SK-N-SH treated with all-trans-retinoic acid at 6 μM for 48 hours (cell line): Measurements from ENCODE around the gene RNGTT.
A peak's percentile ranks its signal among the peaks of the same experiment; 100 is the strongest.

Experiments used
- ATAC-seq: fragments of 200-7000 bp; cut with Tn5 transposase; 3 replicates; pipeline ENCODE4 v1.9.1; 2020; ENCODE audit warnings: mild to moderate bottlenecking, moderate library complexity
- ARNTL ChIP-seq: fragments of 450-650 bp; formaldehyde crosslinking; IDR thresholded peaks from 2 replicates; pipeline ENCODE4 v1.5.0; 2020; ENCODE audit warnings: low read depth, mild to moderate bottlenecking, moderate library complexity, borderline replicate concordance
- BACH2 ChIP-seq: fragments of 250-450 bp; sonication (Bioruptor Pico); IDR thresholded peaks from 2 replicates; pipeline ENCODE4 v1.9.0; 2021; ENCODE audit warnings: mild to moderate bottlenecking, borderline replicate concordance
- CSDC2 ChIP-seq: fragments of 250-450 bp; sonication (Bioruptor Pico); IDR thresholded peaks from 2 replicates; pipeline ENCODE4 v1.5.0; 2020; ENCODE audit warnings: mild to moderate bottlenecking, moderate library complexity
- CSRNP3 ChIP-seq: fragments of 250-450 bp; sonication (Bioruptor Pico); IDR thresholded peaks from 2 replicates; pipeline ENCODE4 v1.5.1; 2021; ENCODE audit warnings: mild to moderate bottlenecking, moderate library complexity
- ESRRG ChIP-seq: fragments of 250-450 bp; sonication (Bioruptor Pico); IDR thresholded peaks from 2 replicates; pipeline ENCODE4 v1.6.1; 2021; ENCODE audit warnings: mild to moderate bottlenecking
- GLIS3 ChIP-seq: fragments of 250-450 bp; sonication (Bioruptor Pico); IDR thresholded peaks from 2 replicates; pipeline ENCODE4 v1.5.0; 2020; ENCODE audit warnings: mild to moderate bottlenecking, moderate library complexity
- ISL1 ChIP-seq: fragments of 250-450 bp; sonication (Bioruptor Pico); IDR thresholded peaks from 2 replicates; pipeline ENCODE4 v2.1.2; 2022; ENCODE audit warnings: mild to moderate bottlenecking, moderate library complexity
- OSR1 ChIP-seq: fragments of 250-450 bp; sonication (Bioruptor Pico); IDR thresholded peaks from 2 replicates; pipeline ENCODE4 v1.8.0; 2022; ENCODE audit warnings: moderate library complexity, mild to moderate bottlenecking, inconsistent platforms
- PATZ1 ChIP-seq: fragments of 250-450 bp; sonication (Bioruptor Pico); IDR thresholded peaks from 2 replicates; pipeline ENCODE4 v1.8.0; 2020; ENCODE audit warnings: mild to moderate bottlenecking, moderate library complexity, borderline replicate concordance
- POU6F1 ChIP-seq: fragments of 250-450 bp; sonication (Bioruptor Pico); IDR thresholded peaks from 2 replicates; pipeline ENCODE4 v1.8.0; 2021; ENCODE audit warnings: low read depth, mild to moderate bottlenecking, moderate library complexity, borderline replicate concordance
- RARB ChIP-seq: fragments of 250-450 bp; sonication (Bioruptor Pico); IDR thresholded peaks from 2 replicates; pipeline ENCODE4 v1.8.0; 2021; ENCODE audit warnings: mild to moderate bottlenecking, moderate library complexity
- SNAI2 ChIP-seq: fragments of 250-450 bp; sonication (Bioruptor Pico); IDR thresholded peaks from 2 replicates; pipeline ENCODE4 v1.5.0; 2020; ENCODE audit warnings: mild to moderate bottlenecking, moderate library complexity
- TOX ChIP-seq: fragments of 250-450 bp; sonication (Bioruptor Pico); IDR thresholded peaks from 2 replicates; pipeline ENCODE4 v1.8.0; 2021; ENCODE audit warnings: mild to moderate bottlenecking, moderate library complexity, borderline replicate concordance
- ZC3H10 ChIP-seq: fragments of 250-450 bp; sonication (Bioruptor Pico); IDR thresholded peaks from 2 replicates; pipeline ENCODE4 v1.5.1; 2021; ENCODE audit warnings: mild to moderate bottlenecking, moderate library complexity
- ZFP3 ChIP-seq: fragments of 250-450 bp; sonication (Bioruptor Pico); IDR thresholded peaks from 2 replicates; pipeline ENCODE4 v1.5.0; 2020; ENCODE audit warnings: mild to moderate bottlenecking, moderate library complexity
- ZFP30 ChIP-seq: fragments of 450-650 bp; formaldehyde crosslinking; IDR thresholded peaks from 2 replicates; pipeline ENCODE4 v1.5.0; 2022; ENCODE audit warnings: mild to moderate bottlenecking, moderate library complexity
- ZNF70 ChIP-seq: fragments of 450-650 bp; formaldehyde crosslinking; IDR thresholded peaks from 2 replicates; pipeline ENCODE4 v1.5.0; 2020; ENCODE audit warnings: mild to moderate bottlenecking, moderate library complexity
- ZNF8 ChIP-seq: fragments of 450-650 bp; formaldehyde crosslinking; IDR thresholded peaks from 2 replicates; pipeline ENCODE4 v1.5.0; 2020; ENCODE audit warnings: mild to moderate bottlenecking, moderate library complexity
- TF ChIP-seq, protein P1 (sequence below): fragments of 250-450 bp; sonication (Bioruptor Pico); IDR thresholded peaks from 2 replicates; pipeline ENCODE4 v1.5.0; 2020; ENCODE audit warnings: mild to moderate bottlenecking, moderate library complexity
- TF ChIP-seq, protein P2 (sequence below): fragments of 250-450 bp; sonication (Bioruptor Pico); IDR thresholded peaks from 2 replicates; pipeline ENCODE4 v1.5.1; 2020; ENCODE audit warnings: low read depth, mild to moderate bottlenecking, moderate library complexity

The RNGTT gene

GRCh38 chr6:88963139-88964090 lies at the start of gene RNGTT:
Gene RNGTT, minus strand, starts transcription at chr6:88963618. Its CDS starts 209 bp downstream, at chr6:88963409.
- peak; percentile 99 for ATAC-seq
- TF ChIP-seq CSRNP3 (CRISPR knock-in tag): no peak
- no peak for TF ChIP-seq ZFP3 (CRISPR knock-in tag)
- no peak for TF ChIP-seq CSDC2 (CRISPR knock-in tag)
- no peak for TF ChIP-seq ARNTL (CRISPR knock-in tag)
- TF ChIP-seq ESRRG: no peak
- TF ChIP-seq, protein P1, sequence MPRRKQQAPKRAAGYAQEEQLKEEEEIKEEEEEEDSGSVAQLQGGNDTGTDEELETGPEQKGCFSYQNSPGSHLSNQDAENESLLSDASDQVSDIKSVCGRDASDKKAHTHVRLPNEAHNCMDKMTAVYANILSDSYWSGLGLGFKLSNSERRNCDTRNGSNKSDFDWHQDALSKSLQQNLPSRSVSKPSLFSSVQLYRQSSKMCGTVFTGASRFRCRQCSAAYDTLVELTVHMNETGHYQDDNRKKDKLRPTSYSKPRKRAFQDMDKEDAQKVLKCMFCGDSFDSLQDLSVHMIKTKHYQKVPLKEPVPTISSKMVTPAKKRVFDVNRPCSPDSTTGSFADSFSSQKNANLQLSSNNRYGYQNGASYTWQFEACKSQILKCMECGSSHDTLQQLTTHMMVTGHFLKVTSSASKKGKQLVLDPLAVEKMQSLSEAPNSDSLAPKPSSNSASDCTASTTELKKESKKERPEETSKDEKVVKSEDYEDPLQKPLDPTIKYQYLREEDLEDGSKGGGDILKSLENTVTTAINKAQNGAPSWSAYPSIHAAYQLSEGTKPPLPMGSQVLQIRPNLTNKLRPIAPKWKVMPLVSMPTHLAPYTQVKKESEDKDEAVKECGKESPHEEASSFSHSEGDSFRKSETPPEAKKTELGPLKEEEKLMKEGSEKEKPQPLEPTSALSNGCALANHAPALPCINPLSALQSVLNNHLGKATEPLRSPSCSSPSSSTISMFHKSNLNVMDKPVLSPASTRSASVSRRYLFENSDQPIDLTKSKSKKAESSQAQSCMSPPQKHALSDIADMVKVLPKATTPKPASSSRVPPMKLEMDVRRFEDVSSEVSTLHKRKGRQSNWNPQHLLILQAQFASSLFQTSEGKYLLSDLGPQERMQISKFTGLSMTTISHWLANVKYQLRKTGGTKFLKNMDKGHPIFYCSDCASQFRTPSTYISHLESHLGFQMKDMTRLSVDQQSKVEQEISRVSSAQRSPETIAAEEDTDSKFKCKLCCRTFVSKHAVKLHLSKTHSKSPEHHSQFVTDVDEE: no peak
- no peak for TF ChIP-seq RARB (CRISPR knock-in tag)
- no peak for TF ChIP-seq ZC3H10 (CRISPR knock-in tag)
- TF ChIP-seq BACH2 (CRISPR knock-in tag): no peak
- no peak for TF ChIP-seq ZFP30 (CRISPR knock-in tag)
- no peak for TF ChIP-seq GLIS3
- TF ChIP-seq OSR1 (CRISPR knock-in tag): no peak
- no peak for TF ChIP-seq POU6F1 (CRISPR knock-in tag)

DNA sequence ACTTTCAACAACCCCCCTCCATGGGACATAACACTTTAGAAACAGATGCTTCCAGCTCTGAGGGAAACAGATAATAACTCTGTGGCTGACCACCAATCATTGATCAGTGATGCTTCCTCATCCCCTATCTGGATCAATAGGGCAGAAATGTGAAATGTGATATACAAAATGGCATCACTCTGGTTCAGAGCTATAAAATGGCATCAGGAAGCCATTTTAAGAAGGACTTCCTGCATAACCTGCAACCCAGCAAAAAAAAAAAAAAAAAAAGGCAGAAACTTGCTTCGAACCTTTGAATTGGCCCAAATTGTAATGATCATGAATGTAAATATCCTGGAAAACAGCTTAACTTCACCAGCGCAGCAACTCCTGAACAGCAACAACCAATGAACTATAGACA lies 48.0 kb upstream of the RNGTT start:
- ATAC-seq: no peak
- no peak for TF ChIP-seq ZFP30 (CRISPR knock-in tag)
- TF ChIP-seq CSRNP3 (CRISPR knock-in tag): no peak
- no peak for TF ChIP-seq BACH2 (CRISPR knock-in tag)
- TF ChIP-seq GLIS3: no peak
- no peak for TF ChIP-seq ZNF8 (CRISPR knock-in tag)
- no peak for TF ChIP-seq PATZ1
- no peak for TF ChIP-seq RARB (CRISPR knock-in tag)
- TF ChIP-seq ZFP3 (CRISPR knock-in tag): no peak
- no peak for TF ChIP-seq OSR1 (CRISPR knock-in tag)
- no peak for TF ChIP-seq POU6F1 (CRISPR knock-in tag)
- TF ChIP-seq ZC3H10 (CRISPR knock-in tag): no peak
- TF ChIP-seq SNAI2 (CRISPR knock-in tag): no peak

GRCh38 chr6:89010825-89011224 lies 47.4 kb upstream of the RNGTT start:
- ATAC-seq: no peak
- TF ChIP-seq TOX: no peak
- TF ChIP-seq, protein P2, sequence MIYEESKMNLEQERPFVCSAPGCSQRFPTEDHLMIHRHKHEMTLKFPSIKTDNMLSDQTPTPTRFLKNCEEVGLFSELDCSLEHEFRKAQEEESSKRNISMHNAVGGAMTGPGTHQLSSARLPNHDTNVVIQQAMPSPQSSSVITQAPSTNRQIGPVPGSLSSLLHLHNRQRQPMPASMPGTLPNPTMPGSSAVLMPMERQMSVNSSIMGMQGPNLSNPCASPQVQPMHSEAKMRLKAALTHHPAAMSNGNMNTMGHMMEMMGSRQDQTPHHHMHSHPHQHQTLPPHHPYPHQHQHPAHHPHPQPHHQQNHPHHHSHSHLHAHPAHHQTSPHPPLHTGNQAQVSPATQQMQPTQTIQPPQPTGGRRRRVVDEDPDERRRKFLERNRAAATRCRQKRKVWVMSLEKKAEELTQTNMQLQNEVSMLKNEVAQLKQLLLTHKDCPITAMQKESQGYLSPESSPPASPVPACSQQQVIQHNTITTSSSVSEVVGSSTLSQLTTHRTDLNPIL: no peak
- no peak for TF ChIP-seq CSDC2 (CRISPR knock-in tag)
- no peak for TF ChIP-seq ZNF70
- no peak for TF ChIP-seq ZNF8 (CRISPR knock-in tag)
- no peak for TF ChIP-seq POU6F1 (CRISPR knock-in tag)
- TF ChIP-seq ESRRG: no peak
- no peak for TF ChIP-seq ISL1 (CRISPR knock-in tag)
